ENCODE results near the gene LRP3. TPM values are rescaled to one million over a fixed set of nuclear protein-coding genes. Genes with fewer than 3 reads are reported as not detected.

LRP3 gene
- total and polyA plus RNA-seq, 2 donors (not counting 1 experiment from before 2014, with no cell fraction given), result 0.10 TPM; not detected in 1

DNA sequence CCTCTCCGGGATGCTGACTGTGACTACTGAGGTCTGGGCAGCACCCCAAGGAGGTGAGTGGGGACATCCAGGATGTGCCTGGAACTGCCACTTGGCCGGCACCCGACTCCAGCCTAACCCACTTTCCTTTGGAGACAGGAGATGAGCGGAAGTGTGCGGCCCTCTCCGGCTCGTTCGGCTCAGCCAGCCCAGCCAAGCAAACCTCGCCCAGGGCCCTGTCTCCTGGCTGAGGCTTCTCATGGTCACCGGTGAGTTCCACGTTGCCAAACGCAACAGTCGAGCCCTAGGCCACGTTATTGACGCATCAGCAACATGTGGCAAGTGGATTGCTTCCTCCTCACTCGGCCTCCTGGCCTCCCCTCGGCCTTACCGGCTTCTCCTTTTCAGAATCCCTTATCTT lies 26.0 kb downstream of the LRP3 start:
- Histone ChIP-seq H3K9ac (ENCODE audit: low read length) (no peak overlapping the region), H3K27me3 (replicated peaks in 1 of 4; ENCODE audit: control extremely low read depth in 1 of 4, control insufficient read depth in 3 of 4, insufficient read depth in 4 of 4, low read length in 3 of 4) (peaks cover 0 to 18% (median 6%) of the 10 kb centered on the region in 4 experiments), H3K9me3 (ENCODE audit: control extremely low read depth in 1 of 3, control insufficient read depth in 2 of 3, insufficient read depth in 1 of 3, low read length in 2 of 3) (no peaks in the 10 kb centered on the region), H3K27ac (ENCODE audit: low read length in 2 of 2) (no peak overlapping the region), H3K4me2 (replicated peaks; ENCODE audit: low read depth, low read length, poor library complexity, severe bottlenecking) (no peak overlapping the region), H3K4me3 (ENCODE audit: control extremely low read depth in 1 of 5, extremely low read depth in 1 of 5, insufficient read depth in 1 of 5, low read depth in 2 of 5, low read length in 4 of 5) (no peak overlapping the region), H3K79me2 (ENCODE audit: control insufficient read depth, insufficient read depth, low read length) (no peaks in the 10 kb centered on the region), H2AFZ (ENCODE audit: insufficient read depth, low read depth, low read length, poor library complexity, severe bottlenecking) (no peak overlapping the region), H4K20me1 (ENCODE audit: control insufficient read depth, insufficient read depth, low read length, poor library complexity, severe bottlenecking) (no peaks in the 10 kb centered on the region), H3K4me1 (ENCODE audit: control insufficient read depth in 2 of 2, insufficient read depth in 2 of 2, low read length in 2 of 2) (peaks cover 0 to 6% of the 10 kb centered on the region in 2 donors), H3K36me3 (replicated peaks in 1 of 2; ENCODE audit: control extremely low read depth in 1 of 2, control insufficient read depth in 1 of 2, extremely low read depth in 1 of 2, insufficient read depth in 2 of 2, low read length in 1 of 2) (no peaks in the 10 kb centered on the region)
- ChIA-PET POLR2A (no interaction called here), CTCF (no interaction called here)
- intact Hi-C loops (cut with micrococcal nuclease), result no loop called here
- Mint-ChIP-seq H3K4me1 (peaks cover 2% of the 10 kb centered on the region), H3K27me3 (peaks cover 32% of the 10 kb centered on the region), H3K27ac (no peak overlapping the region), H3K4me3 (no peak overlapping the region), H3K9me3 (ENCODE audit: insufficient read depth) (no peaks in the 10 kb centered on the region)
- WGBS (ENCODE audit: insufficient coverage), result 92% methylated on average over 18 of the region's 18 CpGs
- DNase-seq (no peak), ATAC-seq (ENCODE audit: low read depth) (no peak)
- TF ChIP-seq, protein P1, sequence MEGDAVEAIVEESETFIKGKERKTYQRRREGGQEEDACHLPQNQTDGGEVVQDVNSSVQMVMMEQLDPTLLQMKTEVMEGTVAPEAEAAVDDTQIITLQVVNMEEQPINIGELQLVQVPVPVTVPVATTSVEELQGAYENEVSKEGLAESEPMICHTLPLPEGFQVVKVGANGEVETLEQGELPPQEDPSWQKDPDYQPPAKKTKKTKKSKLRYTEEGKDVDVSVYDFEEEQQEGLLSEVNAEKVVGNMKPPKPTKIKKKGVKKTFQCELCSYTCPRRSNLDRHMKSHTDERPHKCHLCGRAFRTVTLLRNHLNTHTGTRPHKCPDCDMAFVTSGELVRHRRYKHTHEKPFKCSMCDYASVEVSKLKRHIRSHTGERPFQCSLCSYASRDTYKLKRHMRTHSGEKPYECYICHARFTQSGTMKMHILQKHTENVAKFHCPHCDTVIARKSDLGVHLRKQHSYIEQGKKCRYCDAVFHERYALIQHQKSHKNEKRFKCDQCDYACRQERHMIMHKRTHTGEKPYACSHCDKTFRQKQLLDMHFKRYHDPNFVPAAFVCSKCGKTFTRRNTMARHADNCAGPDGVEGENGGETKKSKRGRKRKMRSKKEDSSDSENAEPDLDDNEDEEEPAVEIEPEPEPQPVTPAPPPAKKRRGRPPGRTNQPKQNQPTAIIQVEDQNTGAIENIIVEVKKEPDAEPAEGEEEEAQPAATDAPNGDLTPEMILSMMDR (IDR thresholded peaks at IDR 0.05), result no peak
- no peak for TF ChIP-seq EZH2 (IDR thresholded peaks at IDR 0.05; ENCODE audit: borderline replicate concordance, insufficient read depth, low read depth, low read length, poor library complexity, severe bottlenecking)

DNA sequence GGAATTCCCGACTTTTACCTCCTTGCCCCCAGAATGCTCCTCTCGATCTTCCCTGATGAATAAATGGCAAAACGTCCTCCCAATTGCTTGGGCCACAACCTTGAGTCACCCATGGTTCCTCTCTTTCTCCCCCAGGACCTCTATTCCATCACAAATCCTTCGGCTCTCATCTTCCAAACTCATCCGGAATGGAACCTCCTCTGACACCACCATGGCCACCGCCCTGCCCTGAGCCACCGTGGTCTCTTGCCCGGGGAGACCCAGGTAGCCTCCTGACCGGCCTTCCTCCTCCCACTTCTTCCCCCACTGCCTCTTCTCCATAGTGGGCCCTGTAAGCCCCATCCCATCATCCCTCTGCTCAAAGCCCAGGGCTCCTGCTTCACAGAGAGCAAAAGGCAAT lies 26.6 kb downstream of the LRP3 start:
- CTCF ChIA-PET, result no interaction called here
- Histone ChIP-seq H3K9ac (ENCODE audit: low read length) (no peak overlapping the region), H3K27me3 (replicated peaks in 1 of 4; ENCODE audit: control extremely low read depth in 1 of 4, control insufficient read depth in 3 of 4, insufficient read depth in 4 of 4, low read length in 3 of 4) (peaks cover 0 to 22% (median 7%) of the 10 kb centered on the region in 4 experiments), H2AFZ (ENCODE audit: insufficient read depth, low read depth, low read length, poor library complexity, severe bottlenecking) (no peak overlapping the region), H3K4me1 (ENCODE audit: control insufficient read depth in 2 of 2, insufficient read depth in 2 of 2, low read length in 2 of 2) (peaks cover 0 to 9% of the 10 kb centered on the region in 2 donors), H3K27ac (ENCODE audit: low read length in 2 of 2) (no peak overlapping the region), H3K4me3 (ENCODE audit: control extremely low read depth in 1 of 5, extremely low read depth in 1 of 5, insufficient read depth in 1 of 5, low read depth in 2 of 5, low read length in 4 of 5) (no peak overlapping the region), H3K36me3 (replicated peaks in 1 of 2; ENCODE audit: control extremely low read depth in 1 of 2, control insufficient read depth in 1 of 2, extremely low read depth in 1 of 2, insufficient read depth in 2 of 2, low read length in 1 of 2) (no peaks in the 10 kb centered on the region), H3K79me2 (ENCODE audit: control insufficient read depth, insufficient read depth, low read length) (no peaks in the 10 kb centered on the region), H4K20me1 (ENCODE audit: control insufficient read depth, insufficient read depth, low read length, poor library complexity, severe bottlenecking) (no peaks in the 10 kb centered on the region), H3K4me2 (replicated peaks; ENCODE audit: low read depth, low read length, poor library complexity, severe bottlenecking) (no peak overlapping the region), H3K9me3 (ENCODE audit: control extremely low read depth in 1 of 3, control insufficient read depth in 2 of 3, insufficient read depth in 1 of 3, low read length in 2 of 3) (no peaks in the 10 kb centered on the region)
- Mint-ChIP-seq H3K4me3 (no peak overlapping the region), H3K9me3 (ENCODE audit: insufficient read depth) (no peaks in the 10 kb centered on the region), H3K4me1 (peaks cover 3% of the 10 kb centered on the region), H3K27ac (no peak overlapping the region), H3K27me3 (peaks cover 33% of the 10 kb centered on the region)
- 93% methylated on average over 9 of the region's 9 CpGs for WGBS (ENCODE audit: insufficient coverage)
- POLR2A ChIA-PET, result interaction anchor here (0.6 kb wide), 1 partner anchor 23 kb away, joined by 4 read pairs; no protein-coding TSS in a partner anchor
- ATAC-seq (ENCODE audit: low read depth), result no peak
- intact Hi-C loops (cut with micrococcal nuclease), result no loop called here
- no peak for TF ChIP-seq EZH2 (IDR thresholded peaks at IDR 0.05; ENCODE audit: borderline replicate concordance, insufficient read depth, low read depth, low read length, poor library complexity, severe bottlenecking)
- TF ChIP-seq, protein P1 (IDR thresholded peaks at IDR 0.05), result no peak
- no peak for DNase-seq

Data from B cell (primary cell).